ENCODE measurements around the gene RAI14.

Gene RAI14

DNA sequence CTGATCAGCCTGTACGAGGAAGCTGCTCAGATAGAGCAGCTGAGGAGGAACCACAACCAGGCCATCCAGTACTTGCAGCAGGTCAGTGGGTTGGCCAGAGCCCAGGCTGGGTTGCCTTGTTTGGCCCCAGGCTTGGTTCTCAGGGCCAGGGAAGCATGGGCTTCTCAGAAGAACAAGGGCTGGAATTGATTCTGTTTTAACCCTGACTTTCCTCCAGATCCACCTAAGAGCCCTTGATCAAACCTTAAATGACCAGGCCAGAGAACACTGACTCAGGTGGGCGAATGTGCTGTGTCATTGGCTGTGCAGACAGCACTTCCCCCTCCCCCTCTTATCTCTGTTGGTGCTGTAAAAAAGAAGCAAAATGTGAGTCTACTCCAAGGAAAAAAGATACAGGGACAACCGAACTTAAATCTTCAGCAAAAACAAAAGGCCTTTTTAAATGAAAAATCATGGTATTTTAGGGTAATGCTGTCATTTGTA is 210.9 kb downstream of the RAI14 start:
- DNase-seq, result no peak

DNA sequence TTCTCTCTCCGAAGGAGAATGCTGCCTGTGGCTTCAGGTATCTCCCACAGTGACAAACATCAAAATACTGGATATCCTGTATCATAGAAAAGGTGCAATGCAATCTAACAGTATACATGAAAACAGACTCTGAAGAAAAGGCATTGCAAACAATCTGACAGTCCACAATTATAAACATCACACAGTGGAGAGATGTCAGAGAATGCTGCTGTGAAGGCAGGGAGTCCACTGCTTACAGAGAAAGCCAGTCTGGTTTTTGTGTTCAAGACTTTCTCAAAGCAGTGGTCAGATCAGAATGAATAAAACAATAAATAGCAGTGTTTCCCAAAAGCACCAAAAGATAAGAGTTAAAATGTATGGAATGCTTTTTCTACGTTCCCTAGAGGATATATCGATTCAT is 211.5 kb downstream of the RAI14 start:
- DNase-seq, result no peak

DNA sequence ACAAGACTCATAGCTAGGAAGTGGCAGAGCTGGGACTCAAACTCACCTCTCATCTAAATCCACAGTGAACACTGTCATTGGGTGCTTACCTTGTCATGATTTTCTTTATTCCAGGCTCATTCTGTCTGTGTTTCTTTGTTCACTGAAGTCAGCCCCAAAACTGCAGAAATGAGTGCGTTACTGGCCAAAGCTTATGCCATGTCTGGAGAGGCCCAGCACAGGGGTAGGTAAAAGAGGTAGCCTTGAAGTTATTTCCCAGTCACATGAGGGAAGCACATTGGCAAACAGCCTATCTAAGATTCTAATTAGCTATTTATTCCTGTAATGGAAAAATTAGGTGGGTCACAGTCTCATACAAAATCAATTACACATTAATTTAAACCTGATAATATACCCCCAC is 212.7 kb downstream of the RAI14 start:
- no peak for DNase-seq

GRCh38 chr5:34869256-34869655 is 213.1 kb downstream of the RAI14 start:
- no peak for DNase-seq

GRCh38 chr5:34870382-34870781 is 214.3 kb downstream of the RAI14 start:
- DNase-seq, result no peak

DNA sequence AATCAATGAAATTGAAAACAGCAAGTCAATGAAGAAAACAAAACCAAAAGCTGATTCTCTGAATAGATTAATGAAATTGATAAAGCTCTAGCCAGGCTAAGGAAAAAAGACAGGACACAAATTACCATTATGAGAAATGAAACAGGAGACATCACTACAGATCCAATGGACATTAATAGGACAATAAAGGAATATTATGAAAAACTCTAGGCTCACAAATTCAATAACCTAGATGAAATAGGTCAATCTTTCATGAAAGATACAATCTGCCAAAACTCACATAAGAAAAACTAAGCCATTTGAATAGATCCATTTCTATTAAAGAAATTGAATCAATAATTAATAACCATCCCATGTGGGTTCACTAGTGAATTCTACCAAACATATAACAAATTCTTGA is 220.1 kb downstream of the RAI14 start:
- no peak for DNase-seq

DNA sequence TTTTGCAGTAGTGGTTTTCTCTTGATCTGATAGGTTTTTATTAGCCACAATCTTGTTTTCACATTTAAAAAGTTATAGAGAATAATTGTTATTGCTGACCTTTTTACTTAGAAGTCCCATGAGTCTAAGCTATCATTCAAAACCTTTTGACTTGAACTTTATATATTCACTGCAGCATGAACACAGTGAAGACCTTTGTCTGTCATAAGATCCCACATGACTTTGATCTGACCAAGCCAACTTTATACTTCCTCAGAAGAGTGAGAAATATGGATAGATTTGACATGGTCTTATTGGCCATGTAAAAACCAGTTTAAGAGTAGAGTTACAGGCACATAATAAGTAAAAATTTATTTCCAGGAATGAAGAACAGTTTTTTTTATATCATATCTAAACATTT is 225.1 kb downstream of the RAI14 start:
- no peak for DNase-seq
